Posterior vena cava (tissue), 2 donors: ENCODE data around the gene TMEM267. TPM values are rescaled to one million over a fixed set of nuclear protein-coding genes. Genes with fewer than 3 reads are reported as not detected.
"Not testable (repeated sequence)": the region's sequence is repeated elsewhere in the genome, so short reads cannot be mapped to it uniquely, and the experiment has no call there.

Experiments used
- DNase-seq: peaks from one replicate; pipeline ENCODE4 v3.0.0-alpha.2; 2020; ENCODE audit warnings: low spot score
- intact Hi-C, 2 donors: fragments of 100-400 bp; cut with DNase I; formaldehyde crosslinking; loops; one replicate each; pipeline versions ENCODE4 v1.14.1 to v1.14.2; 2022 to 2023
- total RNA-seq, 2 donors: library from RNA; stranded (reverse); fragmentation: NEBNext Ultra II Directional; extraction: Animal tissue kit (Norgen Biotek cat#: 25700); gene quantifications; one replicate each; pipeline ENCODE4 v1.2.1, GENCODE V29; 2021
- donor health status: DM: yes; HTN: yes; CAD: no.
- donor health status: DM: yes; HTN: yes; CAD: no.

TMEM267 gene
- total RNA-seq, 2 donors from 2014 or later = 13.2 to 14.6 TPM

DNA sequence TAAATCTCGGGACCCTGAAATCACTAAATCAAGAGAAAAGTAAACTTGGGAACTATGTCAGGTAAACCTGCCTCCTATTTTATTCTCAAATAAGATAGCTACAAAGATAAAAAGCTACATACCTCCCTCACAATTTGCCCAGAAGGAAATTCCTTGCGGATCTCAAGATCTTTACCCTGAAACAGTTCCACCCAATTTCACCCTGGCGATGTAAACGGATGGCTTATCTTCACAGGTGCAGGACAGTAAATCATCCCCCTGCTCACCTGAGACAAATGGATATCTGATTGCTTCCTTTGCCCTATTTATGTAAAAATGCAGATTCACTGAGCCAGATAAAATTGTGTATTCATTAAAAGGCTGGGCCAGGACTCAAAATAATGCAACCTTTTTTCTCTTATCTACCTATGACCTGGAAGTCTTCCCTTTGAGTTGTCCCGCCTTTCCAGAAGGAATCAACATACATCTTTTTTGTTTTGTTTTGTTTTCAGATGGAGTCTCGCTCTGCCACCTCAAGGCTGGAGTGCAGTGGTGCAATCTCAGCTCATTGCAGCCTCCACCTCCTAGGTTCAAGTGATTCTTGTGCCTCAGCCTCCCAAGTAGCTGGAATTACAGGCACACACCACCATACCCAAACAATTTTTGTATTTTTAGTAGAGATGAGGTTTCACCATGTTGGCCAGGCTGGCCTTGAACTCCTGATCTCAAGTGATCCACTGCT lies 13.8 kb downstream of the TMEM267 start:
- no peak for DNase-seq
- intact Hi-C loops = no loop called here

DNA sequence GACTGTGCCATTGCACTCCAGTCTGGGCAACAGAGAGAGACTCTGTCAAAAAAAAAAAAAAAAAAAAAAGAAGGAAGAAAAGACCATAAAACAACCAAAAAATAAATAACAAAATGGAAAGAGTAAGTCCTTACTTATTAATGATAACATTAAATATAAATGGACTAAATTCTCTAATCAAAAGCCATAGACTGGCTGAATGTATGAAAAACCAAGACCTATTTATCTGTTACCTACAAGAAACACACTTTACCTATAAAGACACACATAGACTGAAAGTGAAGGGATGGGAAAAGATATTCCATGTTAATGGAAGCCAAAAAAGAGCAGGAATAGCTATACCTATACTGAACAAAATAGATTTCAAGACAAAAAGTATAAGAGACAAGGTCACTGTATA lies 16.6 kb downstream of the TMEM267 start:
- no peak for DNase-seq
- intact Hi-C loops = no loop called here

DNA sequence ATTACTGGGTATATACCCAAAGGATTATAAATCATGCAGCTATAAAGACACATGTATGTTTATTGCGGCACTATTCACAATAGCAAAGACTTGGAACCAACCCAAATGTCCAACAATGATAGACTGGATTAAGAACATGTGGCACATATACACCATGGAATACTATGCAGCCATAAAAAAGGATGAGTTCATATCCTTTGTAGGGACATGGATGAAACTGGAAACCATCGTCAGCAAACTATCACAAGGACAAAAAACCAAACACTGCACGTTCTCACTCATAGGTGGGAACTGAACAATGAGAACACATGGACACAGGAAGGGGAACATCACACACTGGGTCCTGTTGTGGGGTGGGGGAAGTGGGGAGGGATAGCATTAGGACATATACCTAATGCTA lies 18.2 kb downstream of the TMEM267 start:
- intact Hi-C loops, DNase-seq: not testable (repeated sequence)

DNA sequence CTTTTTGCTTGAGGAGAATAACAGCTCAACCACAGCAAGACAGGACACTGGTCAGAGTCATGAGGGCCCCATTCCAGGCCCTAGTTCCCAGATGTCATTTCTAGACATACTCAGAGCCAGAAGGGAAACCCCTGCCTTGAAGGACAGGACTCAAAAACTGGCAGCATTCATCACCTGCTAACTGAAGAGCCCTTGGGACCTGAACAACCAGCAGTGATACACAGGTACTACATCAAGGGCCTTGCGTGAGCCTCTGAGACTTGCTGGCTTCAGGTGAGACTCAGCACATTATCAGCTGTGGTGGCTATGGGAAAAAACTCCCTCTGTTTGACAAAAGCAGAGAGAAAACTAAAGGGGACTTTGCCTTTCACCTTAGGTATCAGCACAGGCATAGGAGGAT lies 22.6 kb downstream of the TMEM267 start:
- intact Hi-C loops = no loop called here
- no peak for DNase-seq

DNA sequence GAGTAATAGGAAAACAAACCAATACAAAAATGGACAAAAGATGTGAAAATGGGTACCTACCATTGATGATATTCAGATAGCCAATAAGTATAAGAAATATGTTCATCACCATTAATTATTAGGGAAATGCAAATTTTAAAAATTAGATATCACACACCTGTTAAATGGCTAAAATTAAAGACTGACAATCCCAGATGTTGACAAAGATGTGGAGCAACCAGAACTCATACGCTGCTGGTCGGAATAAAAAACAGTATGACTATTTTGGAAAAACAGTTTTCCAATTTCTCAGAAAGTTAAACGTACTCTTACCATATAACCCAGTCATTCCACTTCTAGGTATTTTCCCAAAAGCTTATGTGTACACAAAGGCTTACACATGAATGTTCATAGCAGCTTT lies 27.1 kb downstream of the TMEM267 start:
- intact Hi-C loops = no loop called here
- DNase-seq = no peak

DNA sequence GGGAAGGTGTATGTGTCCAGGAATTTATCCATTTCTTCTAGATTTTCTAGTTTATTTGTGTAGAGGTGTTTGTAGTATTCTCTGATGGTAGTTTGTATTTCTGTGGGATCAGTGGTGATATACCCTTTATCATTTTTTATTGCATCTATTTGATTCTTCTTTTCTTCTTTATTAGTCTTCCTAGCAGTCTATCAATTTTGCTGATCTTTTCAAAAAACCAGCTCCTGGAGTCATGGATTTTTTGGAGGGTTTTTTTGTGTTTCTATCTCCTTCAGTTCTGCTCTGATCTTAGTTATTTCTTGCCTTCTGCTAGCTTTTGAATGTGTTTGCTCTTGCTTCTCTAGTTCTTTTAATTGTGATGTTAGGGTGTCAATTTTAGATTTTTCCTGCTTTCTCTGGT lies 42.1 kb downstream of the TMEM267 start:
- DNase-seq, intact Hi-C loops: not testable (repeated sequence)

DNA sequence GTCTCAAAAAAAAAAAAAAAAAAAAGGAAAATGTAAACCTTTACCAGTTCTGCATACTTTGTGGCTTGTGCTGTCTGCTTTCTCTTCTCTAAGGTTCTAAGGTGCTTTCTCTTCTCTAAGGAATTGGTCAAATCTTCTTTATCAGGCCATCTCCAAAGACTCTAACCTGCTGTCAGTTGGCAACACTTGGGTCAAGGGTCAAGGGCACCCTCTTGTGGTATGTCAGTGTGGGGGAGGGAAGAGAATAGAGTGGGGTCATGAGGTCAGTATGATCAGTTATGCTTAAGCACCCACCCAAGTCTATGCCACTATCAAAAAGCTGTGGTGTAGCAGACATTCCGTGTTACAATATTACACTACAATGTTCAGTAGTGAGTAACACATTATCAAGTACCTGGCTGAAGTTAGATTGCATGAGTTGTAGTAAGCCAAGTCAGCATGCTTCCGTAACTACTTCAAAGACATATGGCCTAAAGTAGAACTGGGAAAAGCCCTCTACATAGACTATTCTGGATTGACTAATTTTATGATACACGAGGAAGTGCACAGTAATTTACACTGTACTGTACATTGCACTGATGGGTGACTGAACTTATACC lies 46.5 kb downstream of the TMEM267 start:
- no peak for DNase-seq
- intact Hi-C loops = no loop called here

DNA sequence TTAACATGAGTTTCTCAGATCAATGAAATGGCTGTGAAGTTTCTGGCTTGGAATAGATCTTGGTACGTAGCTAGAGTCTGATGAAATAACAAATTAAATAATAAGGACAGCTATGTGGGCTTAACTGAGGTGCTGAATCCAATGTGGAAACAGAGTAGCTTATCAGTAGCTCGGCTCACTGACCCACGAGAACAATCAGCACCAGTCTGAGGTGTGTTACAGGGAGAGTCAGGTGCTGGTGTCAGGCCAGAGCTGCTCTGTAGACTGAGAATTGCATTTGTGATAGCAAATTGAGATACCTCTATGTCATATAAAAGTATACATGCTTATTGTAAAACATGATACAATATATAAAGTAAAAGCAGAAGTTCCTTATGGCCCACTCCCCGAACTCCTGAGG lies 50.3 kb downstream of the TMEM267 start:
- intact Hi-C loops = no loop called here
- DNase-seq = no peak

DNA sequence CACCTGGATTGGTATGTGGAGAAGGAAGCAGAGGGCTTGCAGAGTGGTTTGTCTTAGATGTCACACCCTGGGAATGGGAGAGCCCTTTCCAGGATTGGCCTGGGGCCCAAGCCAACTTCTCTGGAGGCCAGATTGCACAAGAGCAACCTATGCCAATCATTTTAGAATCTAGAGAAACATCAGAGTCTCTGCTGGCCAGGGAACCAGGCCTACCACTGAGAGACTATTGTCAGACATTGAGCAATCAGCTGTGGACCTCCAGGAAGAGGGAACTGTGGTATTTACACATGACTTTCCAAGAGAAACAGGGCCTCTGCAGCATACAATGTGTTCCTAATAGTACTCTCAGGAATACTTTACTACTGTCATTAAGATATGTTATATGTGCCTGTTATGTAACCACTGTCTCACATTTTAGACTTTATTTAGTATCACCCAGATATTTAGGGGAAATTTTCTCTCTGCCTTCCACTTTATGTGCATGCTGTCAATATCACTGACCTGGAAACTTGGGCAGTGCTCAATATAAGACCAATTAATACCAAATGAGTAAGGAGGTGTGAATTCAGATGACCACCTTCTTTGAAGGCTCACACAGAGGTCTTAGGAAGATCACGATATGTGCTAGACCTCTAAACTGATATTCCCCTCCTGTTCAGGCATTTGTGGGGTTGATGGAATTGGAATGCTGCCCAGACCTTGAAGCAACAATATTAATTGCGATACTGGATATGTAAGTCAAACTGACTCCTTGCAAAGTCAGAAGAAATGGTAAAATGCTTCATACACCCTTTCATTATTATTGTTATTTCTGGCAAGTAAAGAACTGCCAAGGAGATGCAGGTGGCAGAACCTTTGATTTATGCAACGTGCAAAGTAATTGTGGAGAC lies 50.9 kb downstream of the TMEM267 start:
- peak; percentile 86 for DNase-seq
- intact Hi-C loops = no loop called here

DNA sequence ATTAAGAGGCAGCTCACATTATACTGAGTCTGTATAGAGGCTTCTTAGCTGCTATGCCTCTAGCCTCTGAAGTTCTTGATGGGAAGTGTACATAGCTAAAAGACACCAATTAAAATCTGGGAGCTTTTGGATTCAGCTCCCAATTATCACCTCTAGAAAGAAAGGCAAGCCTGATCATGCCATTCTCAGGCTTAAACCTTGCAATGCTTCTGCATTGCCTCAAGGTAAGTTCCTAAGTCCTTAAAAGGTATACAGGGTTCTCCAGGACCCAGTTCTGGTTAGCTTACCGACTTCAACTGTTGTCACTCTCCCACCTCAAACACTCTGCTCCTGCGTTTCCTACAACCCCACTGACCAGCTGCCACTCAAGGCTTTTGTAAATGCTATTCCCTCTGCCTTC lies 54.0 kb downstream of the TMEM267 start:
- intact Hi-C loops = no loop called here
- no peak for DNase-seq

DNA sequence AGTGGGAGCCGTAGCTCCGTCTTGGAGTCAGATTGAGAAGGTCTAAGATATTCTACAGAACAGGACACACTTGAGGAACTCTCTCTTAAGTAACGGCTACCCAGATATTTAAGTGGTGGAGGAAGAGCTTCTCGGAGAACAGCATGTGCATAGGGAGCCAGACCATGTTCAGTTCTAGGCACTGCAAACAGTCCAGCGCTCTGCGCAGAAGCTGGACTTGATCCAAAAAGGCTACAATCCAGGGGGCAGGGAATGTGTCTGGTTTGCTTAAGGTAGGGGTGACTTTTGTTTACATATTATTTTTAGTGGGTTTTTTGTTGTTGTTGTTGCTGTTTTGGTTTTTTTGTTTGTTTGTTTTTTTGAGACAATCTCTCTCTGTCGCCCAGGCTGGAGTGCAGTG lies 54.6 kb downstream of the TMEM267 start:
- intact Hi-C loops = no loop called here
- DNase-seq = no peak

DNA sequence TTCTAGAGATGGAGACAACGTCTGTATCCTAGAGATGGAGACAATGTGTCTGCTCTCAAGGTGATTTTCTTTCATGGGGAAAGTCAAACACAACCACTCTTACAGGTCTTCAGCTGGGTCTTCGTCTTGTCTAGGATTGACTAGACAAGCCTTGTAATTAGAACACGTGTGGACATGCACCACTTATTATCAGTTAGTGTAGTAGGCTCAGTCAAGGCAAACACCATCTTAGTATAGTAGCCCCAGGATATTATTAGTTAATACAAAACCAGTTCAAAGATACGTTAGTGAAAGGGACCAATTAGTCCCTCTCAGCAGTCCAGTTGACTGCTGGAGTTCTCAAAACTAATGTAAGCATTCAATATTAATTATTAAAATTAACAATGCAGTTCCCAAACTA lies 56.4 kb downstream of the TMEM267 start:
- DNase-seq = no peak
- intact Hi-C loops = no loop called here

DNA sequence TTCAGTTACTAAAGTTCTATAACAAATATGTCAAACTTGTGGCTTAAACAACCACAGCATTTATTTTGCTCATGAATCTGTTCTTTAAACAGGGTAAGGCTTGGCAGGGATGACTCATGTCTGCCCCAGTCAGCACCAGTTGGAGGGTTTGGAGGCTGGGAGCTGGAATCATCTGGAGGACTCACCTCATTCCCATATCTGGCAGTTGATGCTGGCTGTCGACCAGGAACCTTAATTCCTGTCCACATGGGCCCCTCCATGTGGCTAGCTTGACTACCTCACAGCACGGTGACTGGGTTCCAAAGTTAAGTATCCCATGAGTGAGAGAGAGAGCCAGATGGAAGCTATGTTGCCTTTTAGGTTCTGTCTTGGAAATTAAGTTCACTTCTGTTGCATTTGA lies 57.7 kb downstream of the TMEM267 start:
- intact Hi-C loops = no loop called here
- DNase-seq = no peak

DNA sequence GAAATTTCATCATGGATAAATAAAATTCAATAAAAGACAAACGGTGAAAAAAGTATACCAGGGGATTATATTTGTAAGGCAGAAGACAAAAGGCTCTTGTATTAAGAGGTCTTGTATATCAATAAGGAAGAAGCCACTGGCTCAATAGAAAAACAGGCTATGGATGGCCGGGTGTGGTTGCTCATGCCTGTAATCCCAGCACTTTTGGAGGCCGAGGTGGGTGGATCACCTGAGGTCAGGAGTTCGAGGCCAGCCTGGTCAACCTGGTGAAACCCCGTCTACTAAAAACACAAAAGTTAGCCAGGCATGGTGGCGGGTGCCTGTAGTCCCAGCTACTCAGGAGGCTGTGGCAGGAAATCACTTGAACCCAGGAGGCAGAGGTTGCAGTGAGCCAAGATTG lies 60.6 kb downstream of the TMEM267 start:
- intact Hi-C loops = loop anchor here in 1 of 2 donors (5.0 kb wide), 1 partner anchor 1004 kb away; no protein-coding TSS in a partner anchor
- not testable (repeated sequence) for DNase-seq

DNA sequence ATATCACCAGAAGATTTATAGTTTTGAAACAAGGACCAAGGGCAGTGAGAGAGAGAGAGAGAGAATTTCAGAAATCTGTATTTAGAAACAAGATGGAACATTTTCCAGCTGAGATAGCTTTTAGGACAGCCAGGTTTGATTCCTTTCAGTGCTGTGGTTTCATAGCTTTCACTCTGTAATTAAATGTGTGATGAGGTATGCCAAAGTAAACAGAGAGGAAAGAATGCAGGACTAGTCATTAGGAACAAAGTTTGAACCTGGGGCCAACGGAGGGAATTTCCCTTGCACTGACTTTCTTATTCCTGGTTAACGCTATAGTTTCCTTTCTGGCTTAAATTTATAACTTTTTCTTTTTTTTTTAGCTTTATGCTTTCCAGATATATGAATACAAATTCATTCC lies 61.5 kb downstream of the TMEM267 start:
- intact Hi-C loops = loop anchor here in 1 of 2 donors (5.0 kb wide), 1 partner anchor 1005 kb away; no protein-coding TSS in a partner anchor
- DNase-seq = no peak

DNA sequence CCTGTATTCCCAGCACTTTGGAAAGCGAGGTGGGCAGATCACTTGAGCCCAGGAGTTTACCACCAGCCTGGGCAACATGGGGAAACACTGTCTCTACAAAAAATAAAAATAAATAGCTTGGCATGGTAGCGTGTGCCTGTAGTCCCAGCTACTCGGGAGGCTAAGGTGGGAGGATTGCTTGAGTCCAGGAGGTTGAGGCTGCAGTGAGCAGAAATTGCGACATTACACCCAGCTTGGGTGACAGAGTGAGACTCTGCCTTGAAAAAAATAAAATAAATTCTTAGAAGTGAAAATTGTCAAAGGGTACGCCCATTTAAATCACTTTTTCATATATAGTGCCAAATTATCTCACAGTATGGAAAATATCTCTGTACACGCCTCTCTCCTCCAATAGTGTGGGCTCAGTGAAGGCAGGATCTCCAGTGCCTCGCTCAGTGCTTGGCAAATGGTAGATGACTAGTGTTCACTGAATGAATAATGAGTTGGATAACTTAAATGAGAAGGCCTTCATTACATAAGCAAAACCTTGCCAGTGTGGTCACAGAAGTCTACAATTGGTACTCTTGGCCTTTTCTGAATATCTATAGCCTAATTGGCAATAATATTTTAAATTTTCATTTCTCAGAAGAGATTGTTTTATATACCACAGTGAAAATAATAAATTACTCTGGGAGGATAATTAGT lies 62.1 kb downstream of the TMEM267 start:
- DNase-seq = no peak
- intact Hi-C loops = loop anchor here in 1 of 2 donors (5.0 kb wide), 1 partner anchor 1006 kb away; no protein-coding TSS in a partner anchor

DNA sequence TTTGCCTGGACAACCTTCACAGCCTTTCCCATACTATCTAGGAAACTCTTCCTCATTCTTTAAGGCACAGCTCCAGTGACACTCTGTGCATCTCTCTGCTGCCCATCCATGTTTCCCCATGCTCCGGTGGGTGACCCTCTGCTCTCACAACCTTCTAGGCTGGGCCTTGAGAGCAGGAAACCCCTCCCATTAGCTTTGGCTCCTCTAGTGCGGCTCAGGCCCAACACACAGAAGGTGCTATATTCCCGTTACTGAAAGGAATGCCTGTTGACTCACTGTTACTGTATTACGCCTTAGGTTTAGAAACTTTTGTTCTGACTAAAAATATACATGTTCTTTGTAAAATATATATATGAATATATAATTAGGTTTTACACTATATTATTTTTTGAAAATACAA lies 63.4 kb downstream of the TMEM267 start:
- no peak for DNase-seq
- intact Hi-C loops = loop anchor here in 1 of 2 donors (5.0 kb wide), 1 partner anchor 1007 kb away; no protein-coding TSS in a partner anchor

DNA sequence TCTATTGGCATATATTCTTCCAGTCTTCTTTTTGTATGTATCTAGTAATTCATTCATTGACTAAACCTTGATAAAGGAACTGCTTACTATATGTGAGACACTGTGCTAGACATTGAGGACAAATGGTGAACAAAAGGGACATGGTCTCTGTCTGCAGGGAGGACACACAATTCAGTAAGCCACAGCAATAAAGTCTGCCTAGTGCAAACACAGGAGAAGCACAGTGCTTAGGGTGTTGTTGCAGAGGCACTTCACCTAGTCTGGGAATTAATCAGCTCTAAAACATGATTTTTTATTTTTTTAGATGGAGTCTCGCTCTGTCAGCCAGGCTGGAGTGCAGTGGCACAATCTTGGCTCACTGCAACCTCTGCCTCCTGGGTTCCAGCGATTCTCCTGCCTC lies 65.1 kb downstream of the TMEM267 start:
- intact Hi-C loops = no loop called here
- no peak for DNase-seq

DNA sequence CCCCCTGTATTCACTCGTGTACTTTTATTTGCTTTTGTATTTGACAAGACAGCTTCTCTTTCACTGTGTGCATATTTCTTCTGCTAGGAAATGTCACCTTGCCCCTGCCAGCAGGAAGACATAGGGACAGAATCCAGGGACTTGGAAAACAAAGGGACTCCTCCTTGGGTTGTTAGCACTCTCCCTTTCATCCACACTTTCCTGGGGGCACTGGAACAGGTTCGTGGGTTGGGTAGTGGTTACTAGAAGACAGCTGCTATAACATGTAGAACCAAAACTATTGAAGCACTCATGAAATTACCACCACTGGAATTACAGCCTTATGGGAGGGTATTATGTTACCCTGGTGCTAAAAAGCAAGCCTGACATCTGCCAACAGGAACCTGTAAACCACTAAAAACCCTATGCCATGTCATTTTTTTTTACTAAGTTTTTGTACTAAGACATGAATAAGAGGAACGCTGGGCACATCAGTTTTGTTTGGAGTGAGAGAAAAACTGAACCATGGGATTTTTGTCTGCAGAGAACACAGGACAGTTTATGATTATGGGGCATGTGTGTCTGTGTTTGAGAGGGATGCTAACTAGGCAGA lies 66.8 kb downstream of the TMEM267 start:
- intact Hi-C loops = no loop called here
- DNase-seq = no peak
